Activated CD8-positive, alpha-beta memory T cell treated with anti-CD3 and anti-CD28 coated beads for 1 hour (primary cell): ENCODE data around the gene IL32.

Experiments
- DNase-seq, 2 donors: peaks; one replicate each; pipeline ENCODE4 v3.0.0-alpha.2; 2020; ENCODE audit warnings: low read depth in 1 of 2; ENCODE audit errors: extremely low read depth in 1 of 2

The IL32 gene

GRCh38 chr16:3088925-3089716 is 23.7 kb downstream of the IL32 start:
- no peak for DNase-seq

DNA sequence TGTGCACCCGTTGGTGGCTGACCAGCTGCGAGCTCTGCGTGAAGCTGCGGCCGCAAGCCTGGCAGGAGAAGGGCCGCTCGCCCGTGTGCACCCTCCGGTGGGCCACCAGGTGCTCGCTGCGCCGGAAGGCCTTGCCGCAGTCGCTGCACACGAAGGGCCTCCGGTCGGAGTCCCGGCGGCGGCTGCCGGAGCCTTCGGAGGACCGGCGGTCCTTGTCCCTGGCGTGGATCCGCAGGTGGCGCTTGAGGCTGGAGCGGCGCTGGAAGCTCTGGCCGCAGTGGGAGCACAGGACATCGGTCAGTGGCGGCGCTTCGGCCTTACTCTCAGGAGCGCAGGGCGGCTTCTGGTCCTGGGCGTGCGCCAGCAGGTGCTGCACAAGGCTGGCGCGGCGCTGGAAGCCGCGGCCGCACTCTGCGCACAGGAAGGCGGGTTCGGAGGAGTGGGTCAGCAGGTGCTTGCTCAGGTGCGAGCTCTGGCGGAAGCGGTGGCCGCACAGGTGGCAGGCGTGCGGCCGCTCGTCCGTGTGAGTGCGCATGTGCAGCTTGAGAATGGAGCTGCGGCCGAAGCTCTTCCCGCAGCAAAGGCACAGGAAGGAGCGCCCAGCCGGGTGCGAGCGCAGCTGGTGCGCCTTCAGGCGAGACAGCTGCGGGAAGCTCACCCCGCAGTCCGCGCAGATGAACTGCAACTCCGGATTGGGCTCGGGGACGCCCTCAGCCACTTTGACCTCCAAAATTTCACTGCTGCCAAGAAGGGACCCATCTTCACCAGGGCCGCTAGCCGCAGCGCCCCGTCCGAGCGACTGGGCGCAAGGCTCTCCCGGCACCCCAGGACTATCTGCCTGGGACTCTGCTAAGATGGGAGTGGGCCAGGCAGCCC is 24.5 kb downstream of the IL32 start:
- no peak for DNase-seq

DNA sequence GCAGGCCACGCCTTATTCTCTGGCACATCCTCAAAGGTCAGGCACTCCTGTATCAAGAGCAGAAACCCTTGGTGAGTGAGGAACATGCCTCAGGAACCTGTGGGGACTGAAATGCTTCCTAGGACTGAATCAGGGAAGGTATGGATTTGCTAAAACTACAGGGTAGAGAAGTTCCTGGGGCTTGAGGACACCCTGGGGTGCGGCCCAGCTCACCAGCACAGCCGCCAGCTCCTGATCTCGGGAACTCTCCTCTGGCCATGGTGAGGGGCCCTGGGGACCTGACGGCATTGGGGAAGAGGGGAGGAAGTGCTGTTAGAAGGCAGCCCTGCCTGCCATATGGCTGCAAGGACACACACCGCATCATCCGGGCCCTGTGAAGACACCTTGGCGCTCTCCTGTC is 26.1 kb downstream of the IL32 start:
- no peak for DNase-seq

DNA sequence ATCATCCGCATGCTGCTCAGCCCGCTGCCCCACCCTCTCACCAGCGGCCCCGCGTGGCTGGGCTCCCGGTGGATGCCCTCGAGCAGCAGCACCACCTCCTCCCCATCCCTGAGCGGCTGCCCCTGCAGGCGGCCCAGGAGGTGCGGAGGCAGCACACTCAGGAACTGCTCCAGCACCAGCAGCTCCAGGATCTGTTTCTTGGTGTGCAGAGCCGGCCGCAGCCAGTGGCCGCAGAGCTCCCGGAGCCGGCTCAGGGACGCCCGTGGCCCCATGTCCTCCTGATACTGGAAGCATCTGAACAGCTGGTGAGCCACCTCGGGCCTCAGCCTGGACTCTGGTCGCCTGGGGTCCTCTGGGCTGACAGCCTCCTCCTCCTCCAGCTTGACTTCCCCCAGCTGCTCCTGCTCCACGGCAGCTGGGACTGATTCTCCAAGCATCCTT is 27.1 kb downstream of the IL32 start:
- no peak for DNase-seq

- DNase-seq: no peak
Measured at GRCh38 chr16:3094289-3095027, 29.0 kb downstream of the IL32 start.

DNA sequence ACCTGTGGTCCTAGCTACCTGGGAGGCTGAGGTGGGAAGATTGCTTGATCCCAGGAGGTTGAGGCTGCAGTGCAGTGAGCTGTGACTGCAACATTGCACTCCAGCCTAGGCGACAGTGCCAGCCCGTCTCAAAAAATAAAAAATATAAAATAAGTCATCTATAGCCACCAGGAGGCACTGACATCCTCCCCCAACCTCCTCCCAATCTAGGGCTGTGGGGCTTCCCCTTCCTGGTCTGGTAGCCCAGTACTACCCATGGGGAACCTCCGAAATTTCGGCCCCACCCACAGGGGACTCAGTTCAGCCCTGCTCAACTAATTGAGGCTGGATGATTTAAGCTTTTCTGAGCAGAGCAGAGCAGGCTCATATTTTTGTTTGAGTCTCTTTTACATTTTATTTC is 30.4 kb downstream of the IL32 start:
- no peak for DNase-seq

DNA sequence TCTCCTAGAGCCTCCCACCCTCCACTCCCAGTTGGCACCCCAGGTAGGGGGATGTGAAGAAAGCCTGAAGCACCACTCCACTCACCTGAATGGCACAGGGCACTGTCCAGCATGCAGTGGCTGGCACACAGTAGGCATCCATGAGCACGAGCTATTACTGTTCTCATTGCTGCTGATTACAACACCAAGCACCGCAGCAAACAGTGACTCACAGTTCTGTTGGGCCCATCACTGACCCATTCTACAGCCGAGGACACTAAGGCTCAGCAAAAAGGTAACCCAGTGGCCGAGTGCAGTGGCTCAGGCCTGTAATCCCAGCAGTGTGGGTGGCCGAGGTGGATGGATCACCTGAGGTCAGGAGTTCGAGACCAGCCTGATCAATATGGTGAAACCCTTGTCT is 30.9 kb downstream of the IL32 start:
- DNase-seq: no peak

DNA sequence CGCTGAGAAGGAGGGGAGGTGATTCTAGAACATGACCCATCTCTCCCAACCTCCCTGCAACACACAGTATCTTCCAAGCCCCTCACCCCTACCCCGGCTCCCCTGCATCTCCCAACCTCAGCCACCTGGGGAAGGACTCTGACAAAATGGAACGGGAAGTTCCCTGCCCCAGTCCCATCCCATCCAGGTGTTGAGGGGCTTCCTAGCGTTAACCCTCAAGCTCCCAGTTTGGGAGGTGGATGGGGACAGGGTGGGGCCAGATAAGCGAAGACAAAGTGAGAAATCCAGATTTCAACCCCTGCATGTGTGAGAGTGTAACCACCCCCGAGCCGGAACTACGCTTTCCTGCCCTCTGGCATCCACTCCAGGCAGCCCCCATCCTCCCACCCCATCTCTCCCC is 31.8 kb downstream of the IL32 start:
- DNase-seq: no peak

GRCh38 chr16:3098459-3099394 is 33.3 kb downstream of the IL32 start, which contains the start of gene ZSCAN10:
Gene ZSCAN10 (minus strand): TSS chr16:3099294. CDS start chr16:3092937, 6,357 bp downstream.
- DNase-seq: no peak

DNA sequence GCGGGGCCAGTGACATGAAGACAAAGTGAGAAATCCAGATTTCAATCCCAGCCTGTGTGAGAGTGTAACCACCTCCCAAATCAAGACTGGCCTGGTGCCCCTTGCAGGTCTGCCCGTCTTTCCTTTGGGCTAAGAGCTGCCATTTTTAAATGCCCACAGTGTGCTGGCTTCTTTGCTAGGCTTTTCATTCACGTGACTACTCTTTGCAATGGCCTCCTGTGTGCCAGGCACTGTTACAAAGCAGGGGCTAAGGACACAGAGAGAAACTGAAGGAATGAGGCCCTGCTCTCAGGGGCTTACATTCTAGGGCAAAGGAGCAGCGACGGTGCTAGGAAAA is 33.9 kb downstream of the IL32 start:
- no peak for DNase-seq

- DNase-seq: peak; percentile 69 to 86
Measured at GRCh38 chr16:3099732-3100499, 34.5 kb downstream of the IL32 start.

DNA sequence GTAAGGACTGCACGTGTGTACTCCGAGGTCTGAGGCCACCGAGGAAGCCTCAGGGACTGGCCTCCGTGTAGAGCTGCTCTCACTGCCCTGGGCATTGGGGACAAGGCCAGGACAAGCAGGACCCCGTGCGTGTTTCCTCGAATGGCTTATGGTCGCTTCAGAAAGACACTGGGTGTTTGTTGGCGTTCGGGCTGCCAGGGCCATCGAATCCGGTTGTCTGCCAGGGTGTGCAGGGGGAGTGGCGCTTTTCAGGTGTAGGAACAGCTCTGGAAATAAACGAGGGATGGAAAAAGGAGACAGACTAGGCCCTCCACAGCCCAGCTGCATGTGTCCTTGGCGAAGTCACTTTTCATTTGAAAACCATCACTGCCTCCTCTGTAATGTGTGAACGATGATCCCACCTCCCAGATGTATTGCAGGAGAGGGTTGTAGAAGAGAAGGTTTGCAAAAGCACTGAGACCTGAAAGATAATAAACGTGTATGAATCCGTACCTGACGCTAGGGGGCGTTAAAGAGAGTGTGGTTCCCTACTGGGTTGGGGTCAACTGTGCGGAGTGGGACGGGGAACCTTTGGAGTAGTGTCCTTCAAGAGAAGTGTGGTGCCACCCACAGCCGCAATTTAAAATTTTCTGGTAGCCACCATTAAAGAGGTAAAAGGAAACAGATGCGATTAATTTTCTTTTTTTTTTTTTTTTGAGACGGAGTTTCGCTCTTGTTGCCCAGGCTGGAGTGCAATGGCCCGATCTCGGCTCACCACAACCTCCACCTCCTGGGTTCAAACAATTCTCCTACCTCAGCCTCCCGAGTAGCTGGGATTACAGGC is 35.8 kb downstream of the IL32 start:
- no peak for DNase-seq

DNA sequence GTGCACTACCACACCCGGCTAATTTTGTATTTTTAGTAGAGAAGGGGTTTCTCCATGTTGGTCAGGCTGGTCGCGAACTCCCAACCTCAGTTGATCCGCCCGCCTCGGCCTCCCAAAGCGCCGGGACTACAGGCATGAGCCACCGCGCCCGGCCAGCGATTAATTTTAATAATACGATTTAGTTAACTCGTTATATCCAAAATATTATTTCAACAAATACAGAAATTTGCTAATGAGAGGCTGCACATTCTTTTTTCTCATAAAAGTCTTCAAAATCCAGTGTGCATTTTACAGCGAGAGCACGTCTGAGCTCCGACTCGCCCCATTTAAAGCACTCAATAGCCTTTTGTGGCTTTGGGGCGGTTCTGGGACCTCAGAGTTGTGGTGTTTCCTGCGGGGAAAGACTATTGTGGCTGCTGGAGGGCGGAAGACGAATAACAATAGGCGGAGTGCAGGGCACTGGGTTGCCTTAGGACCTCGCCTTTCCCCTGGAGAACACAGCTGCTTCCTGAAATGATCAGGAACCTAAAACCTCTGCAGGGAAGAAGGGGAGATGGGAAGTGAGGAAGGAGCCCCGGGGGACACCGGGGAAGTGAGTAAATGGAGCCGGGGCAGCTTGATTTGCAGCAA is 36.5 kb downstream of the IL32 start:
- DNase-seq: no peak

DNA sequence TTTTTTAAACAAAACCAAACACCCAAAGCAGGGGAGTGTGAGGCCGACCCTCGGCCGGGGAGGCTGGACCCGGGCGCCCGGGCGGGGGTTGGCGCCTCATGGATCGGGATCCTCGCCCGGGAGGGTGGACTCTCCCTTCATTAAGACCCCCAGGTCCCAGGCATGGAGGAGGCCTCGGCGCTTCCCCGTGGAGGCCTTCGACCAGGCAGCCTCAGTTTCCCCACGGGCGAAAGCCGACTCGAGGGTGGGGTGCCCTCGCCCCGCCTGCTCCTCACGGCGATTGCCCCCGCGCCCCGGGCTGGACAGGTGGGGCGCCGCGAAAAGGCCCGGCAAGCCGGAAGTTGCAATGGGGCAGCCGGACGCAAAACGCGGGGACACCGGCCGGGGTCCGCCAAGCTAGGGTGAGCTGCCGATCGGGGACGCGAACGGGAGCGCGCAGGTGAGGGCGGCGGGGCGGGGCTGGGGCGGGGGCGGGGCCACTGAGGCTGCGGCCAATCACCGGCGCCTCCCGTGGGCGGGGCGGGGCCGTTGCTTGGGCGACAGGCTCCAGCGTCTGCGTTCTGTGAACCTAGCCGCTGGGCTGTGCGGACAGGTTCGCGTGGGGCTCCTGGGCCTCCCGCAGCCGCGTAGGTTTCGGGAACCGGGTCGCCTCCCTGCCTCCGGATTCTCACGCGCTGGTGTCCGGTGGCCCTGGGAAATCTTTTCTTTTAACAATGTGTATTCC is 40.9 kb downstream of the IL32 start:
- DNase-seq: peak; percentile 76 to 86

DNA sequence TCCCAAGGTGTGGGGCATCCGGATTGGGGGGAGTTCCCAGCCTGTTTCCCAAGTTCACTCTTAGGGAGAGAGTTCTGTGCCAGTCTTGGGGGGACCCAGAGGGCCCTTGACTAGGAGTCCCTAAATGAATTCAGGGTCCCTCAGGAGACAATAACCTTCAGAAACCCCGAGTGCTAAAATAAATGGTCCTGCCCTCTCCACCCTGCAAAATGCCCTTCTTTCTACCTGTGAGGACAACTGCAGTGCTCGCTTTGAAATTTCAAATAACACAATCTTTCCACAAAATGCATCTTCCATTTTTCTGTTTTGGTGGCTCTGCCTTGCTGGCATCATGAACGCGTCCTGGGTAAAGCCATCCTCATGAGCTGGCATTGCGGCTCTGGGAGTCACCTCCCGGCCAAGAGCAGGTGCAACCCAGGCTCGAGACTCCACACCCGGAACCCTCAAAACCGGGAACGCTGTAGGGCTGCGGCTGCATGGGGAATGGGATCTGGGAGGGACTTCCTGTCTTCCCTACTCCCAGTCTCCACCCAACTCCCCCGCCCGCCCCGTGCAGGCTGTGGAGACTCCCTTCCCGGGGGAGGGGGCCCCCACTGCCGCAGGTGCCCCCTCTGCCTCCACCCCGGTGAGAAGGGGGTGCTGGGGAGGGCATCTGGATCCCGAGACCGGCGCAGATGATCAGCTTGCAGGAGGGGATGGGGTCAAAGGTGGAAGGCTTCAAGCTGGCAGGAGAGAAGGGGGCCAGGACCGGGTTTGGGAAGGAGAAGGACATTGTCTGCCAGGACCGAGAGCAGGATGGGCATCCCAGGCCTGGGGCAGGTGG is 46.8 kb downstream of the IL32 start, which contains the start of gene ZNF205:
ZNF205 (plus strand) TSS at position 529 of the 823 bp plus-strand sequence. CDS start 845 bp downstream, outside the sequence.
- DNase-seq: no peak

GRCh38 chr16:3112881-3113574 is 47.6 kb downstream of the IL32 start:
- DNase-seq: no peak
